Sigmoid colon (tissue), 7 donors: ENCODE measurements around the gene ALDH1L1. TPM values are rescaled to one million over a fixed set of nuclear protein-coding genes. Genes with fewer than 3 reads are reported as not detected.

Experiments used
- DNase-seq: peaks from one replicate; pipeline ENCODE4 v3.0.0-alpha.2; 2019
- H3K27ac ChIP-seq, 4 donors: fragments of 200-600 bp; sonication (generic); one replicate each; pipeline ENCODE4 v1.5.1; 2016 to 2019; ENCODE audit warnings: mild to moderate bottlenecking in 1 of 4
- H3K27me3 ChIP-seq, 3 donors: fragments of 200-600 bp; sonication (generic); one replicate each; pipeline ENCODE4 v1.5.1; 2019; ENCODE audit warnings: mild to moderate bottlenecking in 1 of 3
- H3K36me3 ChIP-seq, 4 donors: fragments of 200-600 bp; sonication (generic); one replicate each; pipeline ENCODE4 v1.5.1; 2016 to 2019
- H3K4me1 ChIP-seq, 4 donors: fragments of 200-600 bp; sonication (generic); one replicate each; pipeline ENCODE4 v1.5.1; 2017 to 2019
- H3K4me3 ChIP-seq, 4 donors: fragments of 200-600 bp; sonication (generic); one replicate each; pipeline ENCODE4 v1.5.1; 2017 to 2019; ENCODE audit warnings: mild to moderate bottlenecking in 2 of 4, moderate library complexity in 1 of 4
- H3K9me3 ChIP-seq, 4 donors: fragments of 200-600 bp in 3 of 4; sonication (generic) in 3 of 4; one replicate each; pipeline versions ENCODE4 v1.5.1 to v1.6.1; 2013 to 2019
- CTCF ChIP-seq, 4 experiments: fragments of 450-650 bp in 3 of 4; fragments of 200-600 bp in 1 of 4; IDR thresholded peaks; one replicate each; pipeline ENCODE4 v1.5.1; 2016 to 2019; ENCODE audit warnings: antibody characterized with exemption in 4 of 4, mild to moderate bottlenecking in 3 of 4, moderate library complexity in 2 of 4
- EP300 ChIP-seq, 4 donors: sonication (generic); formaldehyde crosslinking; IDR thresholded peaks; one replicate each; pipeline ENCODE4 v1.6.1; 2017; ENCODE audit warnings: antibody characterized with exemption in 4 of 4
- POLR2A ChIP-seq, 2 donors: fragments of 450-650 bp; IDR thresholded peaks; one replicate each; pipeline ENCODE4 v1.6.1; 2016; ENCODE audit warnings: antibody characterized with exemption in 2 of 2, mild to moderate bottlenecking in 2 of 2, moderate library complexity in 2 of 2
- POLR2AphosphoS5 ChIP-seq, 4 donors: sonication (generic); formaldehyde crosslinking; IDR thresholded peaks; one replicate each; pipeline ENCODE4 v1.6.1; 2017; ENCODE audit warnings: antibody characterized with exemption in 4 of 4
- WGBS, 2 donors: extraction: QIAGEN DNeasy Blood & Tissue Kit; methylation state at CpG; one replicate each; pipeline ENCODE4 v1.1.7; 2013; 5-methylcytosine and 5-hydroxymethylcytosine counted together
- intact Hi-C: fragments of 100-400 bp; cut with DNase I; formaldehyde crosslinking; loops from one replicate; pipeline ENCODE4 v1.15.1; 2023
- polyA plus RNA-seq, 3 donors: library from polyadenylated mRNA; stranded (reverse); fragments of 200-250 nt; gene quantifications; one replicate each; pipeline ENCODE4 v1.2.3, GENCODE V29; 2013
- small RNA-seq, 3 donors: library from RNA; depleted of rRNA; stranded (forward); fragments of <200 nt; gene quantifications; one replicate each; pipeline ENCODE3, GENCODE V24; 2016
- total RNA-seq, 4 donors: library from RNA; depleted of rRNA; stranded (reverse); fragments of >200 nt; gene quantifications; one replicate each; pipeline ENCODE4 v1.1.0, GENCODE V29; 2016
- donor health status: healthy with polysubstance abuse.
- donor health status: Bipolar disorder and iron deficiency.
- donor health status: healthy.

Gene ALDH1L1
- total and polyA plus RNA-seq, 7 donors, result 7.2 to 32.5 (median 15.0) TPM

- Histone ChIP-seq H3K36me3 (peaks cover 0 to 3% (median 0%) of the 10 kb centered on the region in 4 donors), H3K4me3 (no peak overlapping the region), H3K9me3 (no peaks in the 10 kb centered on the region), H3K27ac (no peak overlapping the region), H3K27me3 (no peaks in the 10 kb centered on the region), H3K4me1 (no peaks in the 10 kb centered on the region)
- intact Hi-C loops, result no loop called here
- TF ChIP-seq POLR2A (IDR thresholded peaks at IDR 0.05) (no peak), EP300 (IDR thresholded peaks at IDR 0.05) (no peak), POLR2AphosphoS5 (IDR thresholded peaks at IDR 0.05) (no peak), CTCF (IDR thresholded peaks at IDR 0.05) (no peak)
- DNase-seq, result no peak
- 97% methylated on average over 10 of the region's 10 CpGs for WGBS, 2 donors
Measured at GRCh38 chr3:126056088-126056487, 124.3 kb downstream of the ALDH1L1 start.

- no peak for DNase-seq
- intact Hi-C loops, result no loop called here
Measured at GRCh38 chr3:126054870-126055269, 125.5 kb downstream of the ALDH1L1 start.

GRCh38 chr3:126053949-126054569 lies 126.3 kb downstream of the ALDH1L1 start:
- Histone ChIP-seq H3K4me1 (no peaks in the 10 kb centered on the region), H3K36me3 (peaks cover 0 to 19% (median 3%) of the 10 kb centered on the region in 4 donors), H3K9me3 (no peaks in the 10 kb centered on the region), H3K27ac (no peak overlapping the region), H3K27me3 (no peaks in the 10 kb centered on the region), H3K4me3 (no peak overlapping the region)
- DNase-seq, result no peak
- 95% methylated on average over 6 of the region's 6 CpGs for WGBS, 2 donors
- TF ChIP-seq POLR2A (IDR thresholded peaks at IDR 0.05) (no peak), POLR2AphosphoS5 (IDR thresholded peaks at IDR 0.05) (no peak), EP300 (IDR thresholded peaks at IDR 0.05) (no peak), CTCF (IDR thresholded peaks at IDR 0.05) (no peak)
- intact Hi-C loops, result no loop called here

More at GRCh38 chr3:126054870-126055269, 125.5 kb downstream of the ALDH1L1 start:
- H3K9me3 ChIP-seq, result no peaks in the 10 kb centered on the region
- TF ChIP-seq EP300 (IDR thresholded peaks at IDR 0.05) (no peak), POLR2A (IDR thresholded peaks at IDR 0.05) (no peak), POLR2AphosphoS5 (IDR thresholded peaks at IDR 0.05) (no peak), CTCF (IDR thresholded peaks at IDR 0.05) (no peak)
- H3K27me3 ChIP-seq, result no peaks in the 10 kb centered on the region
- no peak overlapping the region for H3K27ac ChIP-seq
- no peak overlapping the region for H3K4me3 ChIP-seq
- 93 to 98% methylated on average over 5 of the region's 5 CpGs for WGBS, 2 donors
- peaks cover 0 to 12% (median 2%) of the 10 kb centered on the region in 4 donors for H3K36me3 ChIP-seq
- no peaks in the 10 kb centered on the region for H3K4me1 ChIP-seq

Small RNA genes within 50 kb of the gene (small RNA-seq; reads per million reads assigned to genes)
- gene RNU1-30P, result 0 to 0.06 (median 0) reads per million in 3 donors

Other genes with a start within 250 kb of the ALDH1L1 start
- gene ROPN1B, start 211.4 kb downstream of the ALDH1L1 start, total RNA-seq, result 1 to 10 TPM in 1 of 4 donors, not detected in 3; 1.1 TPM
- gene ROPN1B, start 211.4 kb downstream of the ALDH1L1 start, polyA plus RNA-seq, result under 1 TPM in 1 of 3 donors, not detected in 2; 0.06 TPM
- 10 to 100 TPM; 28.9 to 59.5 (median 42.1) TPM for gene SLC41A3, start 96.5 kb downstream of the ALDH1L1 start, total RNA-seq
- gene SLC41A3, start 96.5 kb downstream of the ALDH1L1 start, polyA plus RNA-seq, result 10 to 100 TPM in 2 of 3 donors, 1 to 10 TPM in 1; 5.1 to 27.6 (median 19.8) TPM
- 10 to 100 TPM; 21.9 to 50.2 (median 35.2) TPM for gene KLF15, start 176.8 kb upstream of the ALDH1L1 start, total RNA-seq
- gene KLF15, start 176.8 kb upstream of the ALDH1L1 start, polyA plus RNA-seq, result 1 to 10 TPM in 2 of 3 donors, under 1 TPM in 1; 0.69 to 5.4 (median 4.2) TPM
- not detected for gene CFAP100, start 214.3 kb upstream of the ALDH1L1 start, total RNA-seq
- gene CFAP100, start 214.3 kb upstream of the ALDH1L1 start, polyA plus RNA-seq, result not detected